Activated naive CD8-positive, alpha-beta T cell treated with anti-CD3 and anti-CD28 coated beads, Interleukin-2, amount 50 U/mL, for 24 hours (primary cell): ENCODE data around the gene LBR.
"Not testable (repeated sequence)": the region's sequence is repeated elsewhere in the genome, so short reads cannot be mapped to it uniquely, and the experiment has no call there.

Experiments
- ATAC-seq: fragments of 150-1000 bp; cut with Tn5 transposase; one replicate; pipeline ENCODE4 v1.10.0; 2021
- DNase-seq: peaks from one replicate; pipeline ENCODE4 v3.0.0; 2021
- H3K27ac Mint-ChIP-seq: one replicate; pipeline ENCODE4 v1.8.0; 2021; ENCODE audit warnings: mild to moderate bottlenecking, mixed read lengths
- H3K27me3 Mint-ChIP-seq: one replicate; pipeline ENCODE4 v1.8.0; 2021; ENCODE audit warnings: mixed read lengths
- H3K36me3 Mint-ChIP-seq: one replicate; pipeline ENCODE4 v1.8.0; 2021; ENCODE audit warnings: low read depth, mixed read lengths
- H3K4me1 Mint-ChIP-seq: one replicate; pipeline ENCODE4 v1.8.0; 2021; ENCODE audit warnings: mixed read lengths
- H3K4me3 Mint-ChIP-seq: one replicate; pipeline ENCODE4 v1.8.0; 2021; ENCODE audit warnings: mild to moderate bottlenecking, moderate library complexity, mixed read lengths
- H3K9me3 Mint-ChIP-seq: one replicate; pipeline ENCODE4 v1.8.0; 2021; ENCODE audit warnings: mixed read lengths

The LBR gene

GRCh38 chr1:225427235-225428067 lies at the start of gene LBR:
Gene LBR, minus strand, starts transcription at chr1:225428038. Its CDS starts 3,963 bp downstream, at chr1:225424075.
- peak; percentile 22 for ATAC-seq

GRCh38 chr1:225477296-225477911 lies 49.6 kb upstream of the LBR start:
- Mint-ChIP-seq H3K36me3 (no peaks in the 10 kb centered on the region), H3K4me1 (peaks cover 48% of the 10 kb centered on the region), H3K27ac (peak overlapping the region; percentile 25), H3K9me3 (no peaks in the 10 kb centered on the region), H3K4me3 (no peak overlapping the region), H3K27me3 (no peaks in the 10 kb centered on the region)
- DNase-seq (no peak), ATAC-seq (no peak)

More at GRCh38 chr1:225427235-225428067, at the start of gene LBR:
- Mint-ChIP-seq H3K4me3 (peak within 1 kb of the TSS; percentile 92), H3K9me3 (no peaks in the 10 kb centered on the region), H3K4me1 (peaks cover 57% of the 10 kb centered on the region), H3K27me3 (no peaks in the 10 kb centered on the region), H3K27ac (peak within 1 kb of the TSS; percentile 85), H3K36me3 (peaks cover 11% of the 10 kb centered on the region)
- DNase-seq, result peak; percentile 43

- H3K27ac Mint-ChIP-seq, result no peak overlapping the region
- H3K4me1 Mint-ChIP-seq, result peaks cover 46% of the 10 kb centered on the region
- peak; percentile 27 for ATAC-seq
- no peaks in the 10 kb centered on the region for H3K36me3 Mint-ChIP-seq
- no peak overlapping the region for H3K4me3 Mint-ChIP-seq
- DNase-seq, result no peak
- no peaks in the 10 kb centered on the region for H3K27me3 Mint-ChIP-seq
- H3K9me3 Mint-ChIP-seq, result no peaks in the 10 kb centered on the region
Observed at GRCh38 chr1:225476538-225476988, 48.7 kb upstream of the LBR start.

- Mint-ChIP-seq H3K4me3 (no peak overlapping the region), H3K36me3 (no peaks in the 10 kb centered on the region), H3K27me3 (no peaks in the 10 kb centered on the region), H3K27ac (no peak overlapping the region), H3K9me3 (no peaks in the 10 kb centered on the region), H3K4me1 (peaks cover 46% of the 10 kb centered on the region)
- no peak for ATAC-seq
- no peak for DNase-seq
Observed at GRCh38 chr1:225476100-225476511, 48.3 kb upstream of the LBR start.

GRCh38 chr1:225474986-225475820 lies 47.4 kb upstream of the LBR start:
- Mint-ChIP-seq H3K4me1 (peaks cover 44% of the 10 kb centered on the region), H3K27me3 (no peaks in the 10 kb centered on the region), H3K27ac (no peak overlapping the region), H3K36me3 (no peaks in the 10 kb centered on the region), H3K9me3 (no peaks in the 10 kb centered on the region), H3K4me3 (no peak overlapping the region)
- ATAC-seq (peak; percentile 68), DNase-seq (peak; percentile 71)

GRCh38 chr1:225474439-225474985 lies 46.7 kb upstream of the LBR start:
- no peaks in the 10 kb centered on the region for H3K27me3 Mint-ChIP-seq
- H3K4me1 Mint-ChIP-seq, result peaks cover 44% of the 10 kb centered on the region

GRCh38 chr1:225473676-225474438 lies 46.0 kb upstream of the LBR start:
- Mint-ChIP-seq H3K4me1 (peaks cover 42% of the 10 kb centered on the region), H3K27ac (peak overlapping the region; percentile 78)
- not testable (repeated sequence) for H3K9me3 Mint-ChIP-seq, H3K4me3 Mint-ChIP-seq, DNase-seq, H3K27me3 Mint-ChIP-seq, ATAC-seq, H3K36me3 Mint-ChIP-seq

More at GRCh38 chr1:225474439-225474985, 46.7 kb upstream of the LBR start:
- Mint-ChIP-seq H3K9me3 (no peaks in the 10 kb centered on the region), H3K4me3 (no peak overlapping the region), H3K36me3 (no peaks in the 10 kb centered on the region), H3K27ac (peak overlapping the region; percentile 78)
- DNase-seq (no peak), ATAC-seq (no peak)

- not testable (repeated sequence) for H3K36me3 Mint-ChIP-seq, DNase-seq, H3K4me3 Mint-ChIP-seq, H3K9me3 Mint-ChIP-seq, H3K27ac Mint-ChIP-seq, H3K27me3 Mint-ChIP-seq, ATAC-seq
- H3K4me1 Mint-ChIP-seq, result peaks cover 47% of the 10 kb centered on the region
Observed at GRCh38 chr1:225473266-225473665, 45.4 kb upstream of the LBR start.

- H3K27ac Mint-ChIP-seq, result no peak overlapping the region
- no peaks in the 10 kb centered on the region for H3K27me3 Mint-ChIP-seq
- no peak overlapping the region for H3K4me3 Mint-ChIP-seq
- H3K9me3 Mint-ChIP-seq, result no peaks in the 10 kb centered on the region
- DNase-seq, result no peak
- H3K36me3 Mint-ChIP-seq, result no peaks in the 10 kb centered on the region
- peaks cover 38% of the 10 kb centered on the region for H3K4me1 Mint-ChIP-seq
- ATAC-seq, result no peak
Observed at GRCh38 chr1:225471453-225472301, 43.8 kb upstream of the LBR start.

- Mint-ChIP-seq H3K4me1 (peaks cover 37% of the 10 kb centered on the region), H3K9me3 (no peaks in the 10 kb centered on the region), H3K4me3 (no peak overlapping the region), H3K27ac (no peak overlapping the region), H3K36me3 (no peaks in the 10 kb centered on the region), H3K27me3 (no peaks in the 10 kb centered on the region)
- DNase-seq (no peak), ATAC-seq (no peak)
Observed at GRCh38 chr1:225471109-225471452, 43.2 kb upstream of the LBR start.

GRCh38 chr1:225470211-225471108 lies 42.6 kb upstream of the LBR start:
- no peak overlapping the region for H3K27ac Mint-ChIP-seq
- H3K27me3 Mint-ChIP-seq, result no peaks in the 10 kb centered on the region
- DNase-seq (no peak), ATAC-seq (no peak)
- H3K4me3 Mint-ChIP-seq, result no peak overlapping the region
- H3K36me3 Mint-ChIP-seq, result no peaks in the 10 kb centered on the region
- H3K4me1 Mint-ChIP-seq, result peaks cover 37% of the 10 kb centered on the region
- H3K9me3 Mint-ChIP-seq, result no peaks in the 10 kb centered on the region

- no peak for ATAC-seq
- no peak for DNase-seq
- peak overlapping the region; percentile 99 for H3K27ac Mint-ChIP-seq
- no peaks in the 10 kb centered on the region for H3K27me3 Mint-ChIP-seq
- H3K9me3 Mint-ChIP-seq, result no peaks in the 10 kb centered on the region
- no peaks in the 10 kb centered on the region for H3K36me3 Mint-ChIP-seq
- H3K4me3 Mint-ChIP-seq, result peak overlapping the region; percentile 85
- peaks cover 33% of the 10 kb centered on the region for H3K4me1 Mint-ChIP-seq
Observed at GRCh38 chr1:225469051-225469450, 41.2 kb upstream of the LBR start.
